Type B pancreatic cell (in vitro differentiated cells): Measurements from ENCODE around the gene ARAP1. TPM values are rescaled to one million over a fixed set of nuclear protein-coding genes. Genes with fewer than 3 reads are reported as not detected.
"Not testable (repeated sequence)": the region's sequence is repeated elsewhere in the genome, so short reads cannot be mapped to it uniquely, and the experiment has no call there.

ENCODE experiments used
- DNase-seq: peaks from one replicate; pipeline ENCODE4 v3.0.0; 2021; ENCODE audit warnings: mixed read lengths; ENCODE audit not compliant: unreplicated experiment; ENCODE audit errors: extremely low spot score
- H3K27ac Mint-ChIP-seq: 2 replicates; pipeline ENCODE4 v1.8.0; 2021; ENCODE audit warnings: mild to moderate bottlenecking, mixed read lengths
- H3K27me3 Mint-ChIP-seq: 2 replicates; pipeline ENCODE4 v1.8.0; 2021; ENCODE audit warnings: mixed read lengths
- H3K36me3 Mint-ChIP-seq: 2 replicates; pipeline ENCODE4 v1.8.0; 2021; ENCODE audit warnings: mixed read lengths
- H3K4me1 Mint-ChIP-seq: one replicate; pipeline ENCODE4 v1.8.0; 2021; ENCODE audit warnings: mixed read lengths; ENCODE audit not compliant: unreplicated experiment
- H3K4me3 Mint-ChIP-seq: 2 replicates; pipeline ENCODE4 v1.8.0; 2021; ENCODE audit warnings: mild to moderate bottlenecking, mixed read lengths
- H3K9me3 Mint-ChIP-seq: 2 replicates; pipeline ENCODE4 v1.8.0; 2021; ENCODE audit warnings: mixed read lengths
- total RNA-seq: library from RNA; stranded (reverse); gene quantifications from 2 replicates; pipeline ENCODE4 v1.2.1, GENCODE V29; 2021; ENCODE audit warnings: low replicate concordance
- TF ChIP-seq, protein P1 (sequence below): fragments of 200-600 bp; sonication (generic); conservative IDR thresholded peaks from 2 replicates; pipeline ENCODE4 v1.5.0; 2021; ENCODE audit warnings: antibody characterized with exemption, mild to moderate bottlenecking

ARAP1 gene
- total RNA-seq, 1 donor from 2014 or later: 80.5 TPM

DNA sequence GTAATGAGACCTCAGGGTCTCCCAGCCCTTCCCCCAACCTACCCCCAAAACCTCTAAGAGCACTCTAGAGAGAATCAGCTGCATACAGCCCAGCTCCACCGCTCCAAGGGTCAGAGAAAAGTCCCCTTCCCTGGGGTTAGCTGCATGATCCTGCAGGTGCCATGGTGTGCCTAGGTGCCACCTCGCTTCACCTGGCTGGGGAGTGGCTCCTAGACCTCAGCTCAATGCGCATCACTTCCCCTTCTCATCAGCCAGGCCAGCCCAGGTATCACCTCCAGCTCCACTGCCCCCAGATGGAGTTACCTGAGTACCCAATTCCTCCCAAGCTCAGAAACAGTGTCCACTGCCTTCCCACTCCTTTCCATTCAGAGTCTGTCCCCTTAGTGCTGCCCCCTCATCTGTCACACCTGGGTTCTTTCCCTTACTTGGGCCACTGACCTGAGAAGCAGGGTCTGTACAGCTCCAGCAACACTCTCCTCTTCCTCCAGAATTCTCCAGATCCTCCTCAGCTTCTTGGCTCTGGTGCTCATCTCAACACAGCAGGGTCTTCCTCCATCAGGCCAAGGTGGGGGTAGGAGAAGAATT is 40.3 kb upstream of the ARAP1 start:
- DNase-seq: no peak
- TF ChIP-seq, protein P1, sequence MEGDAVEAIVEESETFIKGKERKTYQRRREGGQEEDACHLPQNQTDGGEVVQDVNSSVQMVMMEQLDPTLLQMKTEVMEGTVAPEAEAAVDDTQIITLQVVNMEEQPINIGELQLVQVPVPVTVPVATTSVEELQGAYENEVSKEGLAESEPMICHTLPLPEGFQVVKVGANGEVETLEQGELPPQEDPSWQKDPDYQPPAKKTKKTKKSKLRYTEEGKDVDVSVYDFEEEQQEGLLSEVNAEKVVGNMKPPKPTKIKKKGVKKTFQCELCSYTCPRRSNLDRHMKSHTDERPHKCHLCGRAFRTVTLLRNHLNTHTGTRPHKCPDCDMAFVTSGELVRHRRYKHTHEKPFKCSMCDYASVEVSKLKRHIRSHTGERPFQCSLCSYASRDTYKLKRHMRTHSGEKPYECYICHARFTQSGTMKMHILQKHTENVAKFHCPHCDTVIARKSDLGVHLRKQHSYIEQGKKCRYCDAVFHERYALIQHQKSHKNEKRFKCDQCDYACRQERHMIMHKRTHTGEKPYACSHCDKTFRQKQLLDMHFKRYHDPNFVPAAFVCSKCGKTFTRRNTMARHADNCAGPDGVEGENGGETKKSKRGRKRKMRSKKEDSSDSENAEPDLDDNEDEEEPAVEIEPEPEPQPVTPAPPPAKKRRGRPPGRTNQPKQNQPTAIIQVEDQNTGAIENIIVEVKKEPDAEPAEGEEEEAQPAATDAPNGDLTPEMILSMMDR: no peak
- no peaks in the 10 kb centered on the region for H3K9me3 Mint-ChIP-seq
- H3K27ac Mint-ChIP-seq: no peak overlapping the region
- no peaks in the 10 kb centered on the region for H3K27me3 Mint-ChIP-seq
- no peaks in the 10 kb centered on the region for H3K36me3 Mint-ChIP-seq
- peaks cover 25% of the 10 kb centered on the region for H3K4me1 Mint-ChIP-seq
- H3K4me3 Mint-ChIP-seq: no peak overlapping the region

DNA sequence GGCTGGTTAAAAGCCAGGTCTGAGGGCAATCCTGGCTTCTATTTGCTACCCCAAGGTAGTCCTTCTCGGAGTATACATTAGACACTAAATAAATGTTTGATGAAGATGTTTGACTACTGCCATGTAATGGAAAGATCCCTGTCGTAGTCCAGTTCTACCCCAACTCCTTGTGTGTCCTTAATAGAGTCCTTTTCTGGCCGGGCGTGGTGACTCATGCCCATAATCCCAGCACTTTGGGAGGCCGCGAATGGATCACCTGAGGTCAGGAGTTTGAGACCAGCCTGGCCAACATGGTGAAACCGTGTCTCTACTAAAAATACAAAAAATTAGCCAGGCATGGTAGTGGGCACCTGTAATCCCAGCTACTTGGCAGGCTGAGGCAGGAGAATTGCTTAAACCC is 39.0 kb upstream of the ARAP1 start:
- peaks cover 30% of the 10 kb centered on the region for H3K4me1 Mint-ChIP-seq
- H3K9me3 Mint-ChIP-seq, H3K36me3 Mint-ChIP-seq, H3K4me3 Mint-ChIP-seq, H3K27me3 Mint-ChIP-seq, DNase-seq, H3K27ac Mint-ChIP-seq: not testable (repeated sequence)

DNA sequence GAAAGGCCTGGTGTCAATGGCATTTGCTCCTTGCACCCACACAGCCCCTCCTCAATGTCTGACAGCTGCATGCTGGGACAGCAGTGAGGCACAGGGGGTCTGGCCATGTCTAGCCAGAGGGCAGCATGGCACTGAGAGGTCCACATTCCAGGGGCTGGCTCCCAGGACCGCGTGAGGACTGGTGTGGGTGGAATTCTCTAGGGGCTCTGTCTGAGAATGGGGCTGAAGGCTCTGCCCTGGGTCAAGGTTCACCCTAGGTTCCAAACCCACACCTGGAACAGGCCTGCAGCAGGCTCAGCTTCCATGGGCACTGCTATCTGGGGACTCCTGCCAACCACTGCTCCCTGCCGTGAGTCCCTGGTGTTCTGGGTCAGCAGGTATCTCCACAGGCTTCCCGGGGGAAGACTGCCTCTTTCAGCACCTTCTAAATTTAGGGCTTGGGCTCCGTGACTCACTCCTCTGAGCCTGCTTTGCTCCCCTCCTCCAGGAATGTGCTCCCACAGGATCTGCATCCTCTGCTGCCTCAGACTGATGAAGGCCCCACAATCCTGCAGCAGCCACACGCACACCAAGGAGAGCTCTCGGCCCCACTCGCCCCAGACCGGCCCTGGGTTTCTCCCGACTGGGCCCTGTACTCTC is 37.4 kb upstream of the ARAP1 start:
- Mint-ChIP-seq H3K27me3 (no peaks in the 10 kb centered on the region), H3K4me1 (peaks cover 31% of the 10 kb centered on the region), H3K36me3 (no peaks in the 10 kb centered on the region), H3K9me3 (no peaks in the 10 kb centered on the region), H3K4me3 (no peak overlapping the region), H3K27ac (peak overlapping the region; percentile 34)
- no peak for DNase-seq
- TF ChIP-seq, protein P1: no peak

DNA sequence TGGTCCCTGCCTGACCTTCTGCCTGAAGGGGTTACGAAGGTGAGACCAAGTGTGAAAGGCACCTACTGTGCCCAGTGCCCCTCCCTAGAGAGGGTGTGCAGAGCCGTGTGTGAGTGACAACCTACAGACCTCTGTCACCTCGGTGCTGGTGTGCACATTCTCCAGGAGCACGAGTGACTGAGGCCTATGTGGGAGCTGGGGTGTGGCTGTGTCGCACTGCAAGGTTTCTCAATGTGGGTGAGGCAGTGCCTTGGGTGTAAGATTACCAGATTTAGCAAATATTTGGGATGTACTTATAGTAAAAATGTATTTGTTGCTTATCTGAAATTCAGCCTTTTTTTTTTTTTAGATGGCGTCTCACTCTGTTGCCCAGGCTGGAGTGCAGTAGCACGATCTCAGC is 36.0 kb upstream of the ARAP1 start:
- no peaks in the 10 kb centered on the region for H3K36me3 Mint-ChIP-seq
- H3K27ac Mint-ChIP-seq: peak overlapping the region; percentile 95
- TF ChIP-seq, protein P1: no peak
- H3K4me1 Mint-ChIP-seq: peaks cover 20% of the 10 kb centered on the region
- no peaks in the 10 kb centered on the region for H3K27me3 Mint-ChIP-seq
- DNase-seq: no peak
- no peak overlapping the region for H3K4me3 Mint-ChIP-seq
- no peaks in the 10 kb centered on the region for H3K9me3 Mint-ChIP-seq

DNA sequence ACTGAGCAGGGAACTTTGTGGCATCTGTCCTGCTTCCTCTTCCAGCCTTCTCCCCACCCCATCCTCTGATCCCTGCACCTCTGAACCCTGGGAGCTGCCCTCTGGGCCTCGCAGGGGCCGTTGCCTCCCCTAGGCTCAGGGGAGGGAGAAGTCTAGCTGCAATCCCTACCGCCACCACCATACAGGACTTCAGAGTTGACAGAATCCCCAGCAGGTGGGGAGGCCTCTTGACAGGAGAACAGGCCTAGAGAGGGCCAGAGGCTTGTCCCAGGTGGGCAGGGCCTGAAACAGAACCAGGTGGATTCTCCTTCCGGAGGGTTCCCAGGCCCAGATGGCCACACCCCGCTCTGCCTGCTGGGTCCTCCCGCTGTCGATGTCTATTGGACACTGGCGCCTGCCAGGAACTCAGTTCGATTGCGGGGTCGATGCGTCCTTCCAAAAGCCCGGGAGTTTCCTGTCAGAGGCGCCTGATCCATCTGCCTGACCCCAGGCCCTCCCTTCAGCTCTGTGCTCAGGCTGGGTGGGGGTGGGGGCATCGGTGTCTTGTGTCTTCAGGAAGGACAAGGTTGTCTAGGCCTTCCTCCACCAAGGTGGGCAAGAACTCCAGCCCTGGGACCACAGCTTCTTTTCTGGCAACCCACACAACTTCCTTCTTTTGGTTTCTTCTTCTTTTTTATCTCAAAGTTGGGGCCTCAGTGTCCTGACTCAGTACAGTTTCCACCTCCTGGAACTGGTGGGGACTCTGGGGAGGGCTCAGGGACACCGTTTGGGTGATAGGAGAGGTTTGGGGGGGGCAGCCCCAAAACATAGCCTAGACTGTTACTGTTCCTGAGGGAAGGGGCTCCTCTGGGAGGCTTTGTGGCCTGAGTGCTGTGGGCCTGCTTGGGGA is 35.3 kb upstream of the ARAP1 start:
- Mint-ChIP-seq H3K4me1 (peaks cover 20% of the 10 kb centered on the region), H3K27ac (peak overlapping the region; percentile 95), H3K9me3 (no peaks in the 10 kb centered on the region), H3K27me3 (no peaks in the 10 kb centered on the region), H3K36me3 (no peaks in the 10 kb centered on the region), H3K4me3 (no peak overlapping the region)
- TF ChIP-seq, protein P1: peak; percentile 58
- no peak for DNase-seq
